SK-N-SH (cell line): Measurements from ENCODE around the gene SLC8A1. TPM values are rescaled to one million over a fixed set of nuclear protein-coding genes. Genes with fewer than 3 reads are reported as not detected.

Experiments
- CTCF ChIA-PET: fragments of 300-600, 350-600 bp; formaldehyde crosslinking; extraction: SDS; loops from one replicate; lab custom pipeline; 2021; lab: Yijun Ruan, JAX
- POLR2A ChIA-PET: fragments of 350-600 bp; sonication (Branson Sonifier 250); formaldehyde crosslinking; extraction: SDS; loops from one replicate; lab custom pipeline; 2020; ENCODE audit warnings: antibody characterized with exemption, inconsistent platforms; lab: Yijun Ruan, JAX
- DNase-seq: peaks from one replicate; pipeline ENCODE4 v3.0.0; 2012
- H2AFZ ChIP-seq: fragments of 200-600 bp; sonication (generic); 2 replicates; pipeline ENCODE4 v1.8.1; 2016; ENCODE audit warnings: antibody characterized with exemption, mild to moderate bottlenecking, low read depth
- H3F3A ChIP-seq: fragments of 200-600 bp; sonication (generic); replicated peaks from 2 replicates; pipeline ENCODE3; 2016; ENCODE audit warnings: antibody characterized with exemption, mild to moderate bottlenecking; ENCODE audit not compliant: insufficient read depth
- H3K27ac ChIP-seq, 2 experiments: fragments of 200-500 bp in 1 of 2; fragments of 200-600 bp in 1 of 2; sonication (Bioruptor generic) in 1 of 2; sonication (generic), shearing (Covaris generic) in 1 of 2; 2 replicates each; pipeline versions ENCODE4 v1.5.1 to v1.6.1; 2014 to 2016; ENCODE audit warnings: low read depth in 2 of 2, inconsistent platforms in 1 of 2, low read length in 1 of 2, mild to moderate bottlenecking in 1 of 2, mixed read lengths in 1 of 2
- H3K27me3 ChIP-seq: fragments of 200-600 bp; sonication (generic), shearing (Covaris generic); 2 replicates; pipeline ENCODE4 v1.6.1; 2016; ENCODE audit warnings: mixed run types; ENCODE audit not compliant: insufficient read depth
- H3K36me3 ChIP-seq, 2 experiments: fragments of 200-500 bp in 1 of 2; fragments of 200-600 bp in 1 of 2; sonication (Bioruptor generic) in 1 of 2; sonication (generic) in 1 of 2; replicated peaks in 1 of 2; 2 replicates each; pipeline versions ENCODE3 to v1.5.1; 2014 to 2016; ENCODE audit warnings: low read length in 1 of 2, mild to moderate bottlenecking in 1 of 2; ENCODE audit not compliant: insufficient read depth in 2 of 2, control insufficient read depth in 1 of 2
- H3K4me1 ChIP-seq, 2 experiments: fragments of 200-500 bp in 1 of 2; fragments of 200-600 bp in 1 of 2; sonication (Bioruptor generic) in 1 of 2; sonication (generic), shearing (Covaris generic) in 1 of 2; 2 replicates each; pipeline versions ENCODE4 v1.5.1 to v1.6.1; 2014 to 2016; ENCODE audit warnings: low read depth in 1 of 2, low read length in 1 of 2, mixed run types in 1 of 2; ENCODE audit not compliant: insufficient read depth in 2 of 2, control insufficient read depth in 1 of 2
- H3K4me2 ChIP-seq: fragments of 200-600 bp; sonication (generic), shearing (Covaris generic); 2 replicates; pipeline ENCODE4 v1.6.1; 2017; ENCODE audit warnings: mixed run types
- H3K4me3 ChIP-seq, 2 experiments: fragments of 200-500 bp in 1 of 2; fragments of 200-600 bp in 1 of 2; sonication (Bioruptor generic) in 1 of 2; sonication (generic), shearing (Covaris generic) in 1 of 2; 2 replicates each; pipeline versions ENCODE4 v1.5.1 to v1.8.1; 2014 to 2016; ENCODE audit warnings: low read depth in 2 of 2, inconsistent platforms in 1 of 2, low read length in 1 of 2, mild to moderate bottlenecking in 1 of 2, mixed read lengths in 1 of 2, moderate library complexity in 1 of 2
- H3K79me2 ChIP-seq: fragments of 200-600 bp; sonication (generic); 2 replicates; pipeline ENCODE4 v1.8.1; 2017; ENCODE audit warnings: mild to moderate bottlenecking; ENCODE audit not compliant: insufficient read depth
- H3K9ac ChIP-seq: fragments of 200-600 bp; sonication (generic); 2 replicates; pipeline ENCODE4 v1.6.1; 2017; ENCODE audit warnings: mixed run types
- H3K9me2 ChIP-seq: fragments of 200-600 bp; sonication (generic); 2 replicates; pipeline ENCODE4 v1.6.1; 2017; ENCODE audit warnings: mixed run types
- H3K9me3 ChIP-seq: fragments of 200-600 bp; sonication (generic); 2 replicates; pipeline ENCODE4 v1.6.1; 2017; ENCODE audit warnings: mixed run types, mild to moderate bottlenecking, moderate library complexity
- H4K20me1 ChIP-seq: fragments of 200-600 bp; sonication (generic); 2 replicates; pipeline ENCODE4 v1.6.1; 2017; ENCODE audit warnings: mild to moderate bottlenecking, mixed run types; ENCODE audit not compliant: insufficient read depth
- ELF1 ChIP-seq: IDR thresholded peaks from 2 replicates; pipeline ENCODE4 v1.4.0; 2012
- EZH2phosphoT487 ChIP-seq: fragments of 200-600 bp; sonication (generic); IDR thresholded peaks from 2 replicates; pipeline ENCODE4 v1.6.1; 2017; ENCODE audit warnings: low read depth, mixed run types, mild to moderate bottlenecking, antibody characterized with exemption, moderate library complexity, borderline replicate concordance
- FOSL2 ChIP-seq: IDR thresholded peaks from 2 replicates; pipeline ENCODE4 v1.4.0; 2012; ENCODE audit warnings: low read depth, mild to moderate bottlenecking, moderate library complexity, borderline replicate concordance
- FOXJ3 ChIP-seq: sonication (generic); formaldehyde crosslinking; IDR thresholded peaks from 2 replicates; pipeline ENCODE4 v1.5.1; 2020; ENCODE audit warnings: mild to moderate bottlenecking, missing genetic modification reagents
- GABPA ChIP-seq: IDR thresholded peaks from 2 replicates; pipeline ENCODE4 v1.4.0; 2012; ENCODE audit warnings: low read depth, mild to moderate bottlenecking
- JUND ChIP-seq: IDR thresholded peaks from 2 replicates; pipeline ENCODE4 v1.4.0; 2012
- MXI1 ChIP-seq: IDR thresholded peaks from 2 replicates; pipeline ENCODE4 v1.6.1; 2012; ENCODE audit warnings: mild to moderate bottlenecking, low read depth, low read length, improper control_type of control experiment
- NFIC ChIP-seq: IDR thresholded peaks from 2 replicates; pipeline ENCODE4 v1.4.0; 2012; ENCODE audit warnings: borderline replicate concordance
- NRF1 ChIP-seq: IDR thresholded peaks from 2 replicates; pipeline ENCODE4 v1.6.1; 2012; ENCODE audit warnings: low read depth, mild to moderate bottlenecking, low read length
- RAD21 ChIP-seq: IDR thresholded peaks from 2 replicates; pipeline ENCODE4 v1.6.1; 2012; ENCODE audit warnings: mild to moderate bottlenecking, low read length
- RFX5 ChIP-seq: IDR thresholded peaks from 2 replicates; pipeline ENCODE4 v1.6.1; 2012; ENCODE audit warnings: mild to moderate bottlenecking, improper control_type of control experiment, low read length
- RXRA ChIP-seq: IDR thresholded peaks from 2 replicates; pipeline ENCODE4 v1.4.0; 2012; ENCODE audit warnings: low read depth, mild to moderate bottlenecking, borderline replicate concordance
- SIN3A ChIP-seq: IDR thresholded peaks from 2 replicates; pipeline ENCODE4 v1.6.1; 2012; ENCODE audit warnings: low read depth, mild to moderate bottlenecking, low read length, moderate library complexity, borderline replicate concordance
- TAF1 ChIP-seq: IDR thresholded peaks from 2 replicates; pipeline ENCODE4 v1.6.1; 2012; ENCODE audit warnings: low read depth, mild to moderate bottlenecking, low read length, moderate library complexity, borderline replicate concordance
- TCF12 ChIP-seq: IDR thresholded peaks from 2 replicates; pipeline ENCODE4 v1.4.0; 2012
- YY1 ChIP-seq: IDR thresholded peaks from 2 replicates; pipeline ENCODE4 v1.4.0; 2012; ENCODE audit warnings: low read depth, mild to moderate bottlenecking
- WGBS: methylation state at CpG from one replicate; pipeline ENCODE4 v1.1.6; 2017; ENCODE audit warnings: low lambda C conversion rate; 5-methylcytosine and 5-hydroxymethylcytosine counted together
- polyA plus RNA-seq, 3 experiments: library from polyadenylated mRNA; depleted of rRNA; stranded (reverse); fragments of >200 nt; gene quantifications; 2 replicates each; pipeline ENCODE4 v1.2.3, GENCODE V29; 2012
- TF ChIP-seq, protein P1 (sequence below): fragments of 150-350 bp; IDR thresholded peaks from 2 replicates; pipeline ENCODE4 v1.6.1; 2017; ENCODE audit warnings: antibody characterized with exemption, low read length, low read depth, borderline replicate concordance
- TF ChIP-seq, protein P2 (sequence below): fragments of 200-600 bp; sonication (generic); IDR thresholded peaks from 2 replicates; pipeline ENCODE4 v1.6.1; 2017; ENCODE audit warnings: antibody characterized with exemption, mild to moderate bottlenecking, moderate library complexity
- TF ChIP-seq, protein P3 (sequence below): IDR thresholded peaks from 2 replicates; pipeline ENCODE4 v1.6.1; 2012; ENCODE audit warnings: mild to moderate bottlenecking, low read depth, low read length, moderate library complexity
- TF ChIP-seq, protein P4 (sequence below): IDR thresholded peaks from 2 replicates; pipeline ENCODE4 v1.4.0; 2012; ENCODE audit warnings: low read depth

Gene SLC8A1
- polyA plus RNA-seq, 1 of the 3 experiments (the other 2 are of a cell fraction): 3.2 TPM

DNA sequence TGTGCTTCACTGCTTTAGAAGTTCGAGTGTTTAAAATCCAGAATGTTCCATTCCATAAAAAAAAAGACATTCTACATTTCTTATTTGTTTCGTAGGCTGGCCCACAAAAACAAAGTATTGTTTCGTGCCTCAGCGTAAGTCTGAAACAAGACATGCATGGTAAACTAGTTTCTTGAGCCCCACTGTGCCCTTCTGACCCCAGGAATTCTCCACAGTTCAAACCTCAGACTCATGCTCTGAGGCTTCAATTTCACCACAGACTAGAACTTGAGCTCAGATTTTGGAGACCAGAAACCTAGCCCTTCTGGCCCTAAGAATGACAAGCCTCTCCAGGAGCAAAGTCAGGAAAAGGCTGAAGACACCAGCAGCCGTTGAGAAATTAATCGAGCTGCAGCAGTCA is 151.5 kb downstream of the SLC8A1 start:
- TF ChIP-seq RAD21 (no peak), RFX5 (no peak), TAF1 (no peak), FOSL2 (no peak), NRF1 (no peak), NFIC (no peak), TCF12 (no peak), YY1 (no peak), MXI1 (no peak), EZH2phosphoT487 (no peak), RXRA (no peak), JUND (no peak), SIN3A (no peak), ELF1 (no peak), GABPA (no peak), FOXJ3 (CRISPR knock-in tag) (no peak)
- TF ChIP-seq, protein P1, sequence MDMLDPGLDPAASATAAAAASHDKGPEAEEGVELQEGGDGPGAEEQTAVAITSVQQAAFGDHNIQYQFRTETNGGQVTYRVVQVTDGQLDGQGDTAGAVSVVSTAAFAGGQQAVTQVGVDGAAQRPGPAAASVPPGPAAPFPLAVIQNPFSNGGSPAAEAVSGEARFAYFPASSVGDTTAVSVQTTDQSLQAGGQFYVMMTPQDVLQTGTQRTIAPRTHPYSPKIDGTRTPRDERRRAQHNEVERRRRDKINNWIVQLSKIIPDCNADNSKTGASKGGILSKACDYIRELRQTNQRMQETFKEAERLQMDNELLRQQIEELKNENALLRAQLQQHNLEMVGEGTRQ: no peak
- TF ChIP-seq, protein P2, sequence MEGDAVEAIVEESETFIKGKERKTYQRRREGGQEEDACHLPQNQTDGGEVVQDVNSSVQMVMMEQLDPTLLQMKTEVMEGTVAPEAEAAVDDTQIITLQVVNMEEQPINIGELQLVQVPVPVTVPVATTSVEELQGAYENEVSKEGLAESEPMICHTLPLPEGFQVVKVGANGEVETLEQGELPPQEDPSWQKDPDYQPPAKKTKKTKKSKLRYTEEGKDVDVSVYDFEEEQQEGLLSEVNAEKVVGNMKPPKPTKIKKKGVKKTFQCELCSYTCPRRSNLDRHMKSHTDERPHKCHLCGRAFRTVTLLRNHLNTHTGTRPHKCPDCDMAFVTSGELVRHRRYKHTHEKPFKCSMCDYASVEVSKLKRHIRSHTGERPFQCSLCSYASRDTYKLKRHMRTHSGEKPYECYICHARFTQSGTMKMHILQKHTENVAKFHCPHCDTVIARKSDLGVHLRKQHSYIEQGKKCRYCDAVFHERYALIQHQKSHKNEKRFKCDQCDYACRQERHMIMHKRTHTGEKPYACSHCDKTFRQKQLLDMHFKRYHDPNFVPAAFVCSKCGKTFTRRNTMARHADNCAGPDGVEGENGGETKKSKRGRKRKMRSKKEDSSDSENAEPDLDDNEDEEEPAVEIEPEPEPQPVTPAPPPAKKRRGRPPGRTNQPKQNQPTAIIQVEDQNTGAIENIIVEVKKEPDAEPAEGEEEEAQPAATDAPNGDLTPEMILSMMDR: no peak
- TF ChIP-seq, protein P3, sequence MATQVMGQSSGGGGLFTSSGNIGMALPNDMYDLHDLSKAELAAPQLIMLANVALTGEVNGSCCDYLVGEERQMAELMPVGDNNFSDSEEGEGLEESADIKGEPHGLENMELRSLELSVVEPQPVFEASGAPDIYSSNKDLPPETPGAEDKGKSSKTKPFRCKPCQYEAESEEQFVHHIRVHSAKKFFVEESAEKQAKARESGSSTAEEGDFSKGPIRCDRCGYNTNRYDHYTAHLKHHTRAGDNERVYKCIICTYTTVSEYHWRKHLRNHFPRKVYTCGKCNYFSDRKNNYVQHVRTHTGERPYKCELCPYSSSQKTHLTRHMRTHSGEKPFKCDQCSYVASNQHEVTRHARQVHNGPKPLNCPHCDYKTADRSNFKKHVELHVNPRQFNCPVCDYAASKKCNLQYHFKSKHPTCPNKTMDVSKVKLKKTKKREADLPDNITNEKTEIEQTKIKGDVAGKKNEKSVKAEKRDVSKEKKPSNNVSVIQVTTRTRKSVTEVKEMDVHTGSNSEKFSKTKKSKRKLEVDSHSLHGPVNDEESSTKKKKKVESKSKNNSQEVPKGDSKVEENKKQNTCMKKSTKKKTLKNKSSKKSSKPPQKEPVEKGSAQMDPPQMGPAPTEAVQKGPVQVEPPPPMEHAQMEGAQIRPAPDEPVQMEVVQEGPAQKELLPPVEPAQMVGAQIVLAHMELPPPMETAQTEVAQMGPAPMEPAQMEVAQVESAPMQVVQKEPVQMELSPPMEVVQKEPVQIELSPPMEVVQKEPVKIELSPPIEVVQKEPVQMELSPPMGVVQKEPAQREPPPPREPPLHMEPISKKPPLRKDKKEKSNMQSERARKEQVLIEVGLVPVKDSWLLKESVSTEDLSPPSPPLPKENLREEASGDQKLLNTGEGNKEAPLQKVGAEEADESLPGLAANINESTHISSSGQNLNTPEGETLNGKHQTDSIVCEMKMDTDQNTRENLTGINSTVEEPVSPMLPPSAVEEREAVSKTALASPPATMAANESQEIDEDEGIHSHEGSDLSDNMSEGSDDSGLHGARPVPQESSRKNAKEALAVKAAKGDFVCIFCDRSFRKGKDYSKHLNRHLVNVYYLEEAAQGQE: no peak
- TF ChIP-seq, protein P4, sequence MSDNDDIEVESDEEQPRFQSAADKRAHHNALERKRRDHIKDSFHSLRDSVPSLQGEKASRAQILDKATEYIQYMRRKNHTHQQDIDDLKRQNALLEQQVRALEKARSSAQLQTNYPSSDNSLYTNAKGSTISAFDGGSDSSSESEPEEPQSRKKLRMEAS: no peak
- Histone ChIP-seq H2AFZ (no peak overlapping the region), H3K27me3 (no peaks in the 10 kb centered on the region), H3K4me2 (no peak overlapping the region), H3K9me3 (no peaks in the 10 kb centered on the region), H3K27ac (no peak overlapping the region), H3K4me1 (no peaks in the 10 kb centered on the region), H3K9me2 (no peaks in the 10 kb centered on the region), H3K79me2 (no peaks in the 10 kb centered on the region), H3K4me3 (no peak overlapping the region), H3F3A (no peaks in the 10 kb centered on the region), H3K36me3 (no peaks in the 10 kb centered on the region), H4K20me1 (no peaks in the 10 kb centered on the region), H3K9ac (no peak overlapping the region)
- no peak for DNase-seq
- ChIA-PET CTCF (no interaction called here), POLR2A (no interaction called here)
- WGBS: 75% methylated on average over 6 of the region's 6 CpGs
